Mesodermal cell (in vitro differentiated cells): ENCODE results near the gene MFAP3. TPM values are rescaled to one million over a fixed set of nuclear protein-coding genes. Genes with fewer than 3 reads are reported as not detected.
A peak's percentile ranks its signal among the peaks of the same experiment; 100 is the strongest.

ENCODE experiments used
- H3K27ac ChIP-seq: 2 replicates; pipeline ENCODE4 v1.7.0; 2013; ENCODE audit warnings: mild to moderate bottlenecking, low read depth, low read length, moderate library complexity; ENCODE audit not compliant: severe bottlenecking
- H3K36me3 ChIP-seq: 2 replicates; pipeline ENCODE4 v1.7.1; 2013; ENCODE audit warnings: mild to moderate bottlenecking, low read length, moderate library complexity; ENCODE audit not compliant: control insufficient read depth, insufficient read depth
- H3K4me1 ChIP-seq: one replicate; pipeline ENCODE4 v1.7.1; 2013; ENCODE audit warnings: mild to moderate bottlenecking, low read length; ENCODE audit not compliant: insufficient read depth, control insufficient read depth, poor library complexity, severe bottlenecking
- H3K4me3 ChIP-seq: 2 replicates; pipeline ENCODE4 v1.7.0; 2013; ENCODE audit warnings: low read length, control low read depth, mild to moderate bottlenecking; ENCODE audit not compliant: insufficient read depth, poor library complexity, severe bottlenecking; ENCODE audit errors: extremely low read depth
- H3K9me3 ChIP-seq: 2 replicates; pipeline ENCODE4 v1.7.1; 2013; ENCODE audit warnings: mild to moderate bottlenecking, low read length, moderate library complexity; ENCODE audit not compliant: control insufficient read depth
- WGBS, 2 experiments: methylation state at CpG; one replicate each; pipeline ENCODE4 v1.1.5; 2013; ENCODE audit warnings: missing lambda C conversion rate in 2 of 2; ENCODE audit not compliant: insufficient coverage in 2 of 2; 5-methylcytosine and 5-hydroxymethylcytosine counted together
- polyA plus RNA-seq, 2 experiments: library from polyadenylated mRNA; stranded (reverse); fragments of 50-300 nt; gene quantifications; one replicate each; pipeline ENCODE4 v1.2.3, GENCODE V29; 2013

MFAP3 gene
- 35.8 TPM for polyA plus RNA-seq (2013, experiment 1 of 2)
- polyA plus RNA-seq (2013, experiment 2 of 2): 34.0 TPM

GRCh38 chr5:154038707-154039457, at the start of gene MFAP3, which contains the start of gene FAM114A2:
Gene MFAP3 (plus strand): TSS chr5:154038967. CDS start chr5:154049723, 10,756 bp downstream.
Gene FAM114A2 (minus strand): TSS chr5:154038910. CDS start chr5:154034953, 3,957 bp downstream.
- WGBS, 2 experiments: 0 to 1% methylated on average over 41 to 47 of the region's 51 CpGs
- Histone ChIP-seq H3K4me1 (no peaks in the 10 kb centered on the region), H3K9me3 (no peaks in the 10 kb centered on the region), H3K36me3 (peaks cover 16% of the 10 kb centered on the region), H3K27ac (peak within 1 kb of the TSS; percentile 73), H3K4me3 (peak within 1 kb of the TSS; percentile 86)

GRCh38 chr5:153991168-153991567, 47.6 kb upstream of the MFAP3 start:
- no peaks in the 10 kb centered on the region for H3K9me3 ChIP-seq
- no peaks in the 10 kb centered on the region for H3K4me1 ChIP-seq
- H3K4me3 ChIP-seq: no peak overlapping the region
- no peaks in the 10 kb centered on the region for H3K36me3 ChIP-seq
- H3K27ac ChIP-seq: no peak overlapping the region

- Histone ChIP-seq H3K4me3 (no peak overlapping the region), H3K4me1 (peaks cover 4% of the 10 kb centered on the region), H3K36me3 (peaks cover 18% of the 10 kb centered on the region), H3K27ac (no peak overlapping the region), H3K9me3 (no peaks in the 10 kb centered on the region)
- 100% methylated on average over 1 of the region's 1 CpG; no CpG with 5 or more reads in 1 of the 2 experiments for WGBS, 2 experiments
Measured at GRCh38 chr5:153998010-153998409, 40.8 kb upstream of the MFAP3 start.

GRCh38 chr5:153998768-153999167, 40.0 kb upstream of the MFAP3 start:
- Histone ChIP-seq H3K4me3 (no peak overlapping the region), H3K4me1 (peaks cover 4% of the 10 kb centered on the region), H3K27ac (no peak overlapping the region), H3K36me3 (peaks cover 18% of the 10 kb centered on the region), H3K9me3 (no peaks in the 10 kb centered on the region)
- no CpG with 5 or more reads among the region's 1 CpG for WGBS, 2 experiments

GRCh38 chr5:153999995-154000394, 38.8 kb upstream of the MFAP3 start:
- H3K4me3 ChIP-seq: no peak overlapping the region
- peaks cover 18% of the 10 kb centered on the region for H3K36me3 ChIP-seq
- no peaks in the 10 kb centered on the region for H3K9me3 ChIP-seq
- H3K4me1 ChIP-seq: peaks cover 4% of the 10 kb centered on the region
- WGBS, 2 experiments: 94% methylated on average over 2 of the region's 3 CpGs; no CpG with 5 or more reads in 1 of the 2 experiments
- H3K27ac ChIP-seq: no peak overlapping the region

GRCh38 chr5:154000703-154001102, 38.1 kb upstream of the MFAP3 start:
- H3K36me3 ChIP-seq: peaks cover 18% of the 10 kb centered on the region
- no peak overlapping the region for H3K27ac ChIP-seq
- H3K4me3 ChIP-seq: no peak overlapping the region
- no peaks in the 10 kb centered on the region for H3K9me3 ChIP-seq
- peaks cover 4% of the 10 kb centered on the region for H3K4me1 ChIP-seq

DNA sequence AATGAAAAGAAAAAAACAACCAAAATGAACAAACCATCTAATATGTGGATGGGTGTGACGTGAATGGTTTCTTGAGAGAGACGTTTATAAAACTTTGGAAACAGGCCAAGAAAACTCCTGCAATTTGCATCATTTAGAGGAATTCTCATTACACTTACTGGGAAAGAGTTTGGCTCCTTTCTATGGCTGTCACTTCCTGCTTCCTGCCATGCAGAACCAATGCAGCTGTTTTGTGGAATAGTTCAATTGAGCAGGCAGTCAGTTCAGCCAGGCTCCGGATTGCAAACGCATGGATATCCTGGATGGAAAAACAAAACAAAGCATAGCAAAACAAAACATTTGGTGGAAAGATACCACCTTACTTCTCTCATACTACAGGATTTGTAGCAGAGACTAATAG, 36.7 kb upstream of the MFAP3 start:
- H3K36me3 ChIP-seq: peaks cover 18% of the 10 kb centered on the region
- no peak overlapping the region for H3K27ac ChIP-seq
- peaks cover 4% of the 10 kb centered on the region for H3K4me1 ChIP-seq
- no peaks in the 10 kb centered on the region for H3K9me3 ChIP-seq
- WGBS, 2 experiments: 90% methylated on average over 2 of the region's 4 CpGs; no CpG with 5 or more reads in 1 of the 2 experiments
- H3K4me3 ChIP-seq: no peak overlapping the region

GRCh38 chr5:154002511-154003020, 36.2 kb upstream of the MFAP3 start:
- Histone ChIP-seq H3K4me3 (no peak overlapping the region), H3K27ac (no peak overlapping the region), H3K9me3 (no peaks in the 10 kb centered on the region), H3K4me1 (peaks cover 4% of the 10 kb centered on the region), H3K36me3 (peaks cover 14% of the 10 kb centered on the region)
- 80 to 97% methylated on average over 3 to 5 of the region's 7 CpGs for WGBS, 2 experiments

DNA sequence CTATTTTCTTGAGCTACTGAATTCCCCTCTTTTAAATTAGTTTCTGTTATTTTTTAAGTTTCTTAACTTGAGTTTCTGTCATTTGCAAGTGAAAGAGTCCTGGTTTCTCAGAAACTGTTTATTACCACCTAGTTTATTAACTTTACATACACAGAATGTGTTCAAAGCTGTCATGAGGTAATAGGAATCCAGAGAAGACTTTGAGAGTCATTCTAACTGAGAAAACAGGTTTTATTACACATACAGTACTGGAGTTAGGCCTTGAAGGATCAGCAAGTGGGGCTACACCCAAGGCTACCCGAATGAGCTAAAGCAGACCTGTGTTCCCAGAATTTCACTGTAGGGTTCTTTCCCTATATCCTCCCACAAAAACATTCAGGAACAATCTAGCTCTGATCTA, 33.1 kb upstream of the MFAP3 start:
- Histone ChIP-seq H3K4me1 (peaks cover 4% of the 10 kb centered on the region), H3K9me3 (no peaks in the 10 kb centered on the region), H3K27ac (no peak overlapping the region), H3K4me3 (no peak overlapping the region), H3K36me3 (peaks cover 6% of the 10 kb centered on the region)
- 100% methylated on average over 1 of the region's 1 CpG for WGBS, 2 experiments

- Histone ChIP-seq H3K4me3 (no peak overlapping the region), H3K4me1 (peaks cover 6% of the 10 kb centered on the region), H3K36me3 (peaks cover 6% of the 10 kb centered on the region), H3K9me3 (no peaks in the 10 kb centered on the region), H3K27ac (no peak overlapping the region)
- WGBS, 2 experiments: 71 to 78% methylated on average over 3 of the region's 3 CpGs
Measured at GRCh38 chr5:154010660-154011059, 28.1 kb upstream of the MFAP3 start.

DNA sequence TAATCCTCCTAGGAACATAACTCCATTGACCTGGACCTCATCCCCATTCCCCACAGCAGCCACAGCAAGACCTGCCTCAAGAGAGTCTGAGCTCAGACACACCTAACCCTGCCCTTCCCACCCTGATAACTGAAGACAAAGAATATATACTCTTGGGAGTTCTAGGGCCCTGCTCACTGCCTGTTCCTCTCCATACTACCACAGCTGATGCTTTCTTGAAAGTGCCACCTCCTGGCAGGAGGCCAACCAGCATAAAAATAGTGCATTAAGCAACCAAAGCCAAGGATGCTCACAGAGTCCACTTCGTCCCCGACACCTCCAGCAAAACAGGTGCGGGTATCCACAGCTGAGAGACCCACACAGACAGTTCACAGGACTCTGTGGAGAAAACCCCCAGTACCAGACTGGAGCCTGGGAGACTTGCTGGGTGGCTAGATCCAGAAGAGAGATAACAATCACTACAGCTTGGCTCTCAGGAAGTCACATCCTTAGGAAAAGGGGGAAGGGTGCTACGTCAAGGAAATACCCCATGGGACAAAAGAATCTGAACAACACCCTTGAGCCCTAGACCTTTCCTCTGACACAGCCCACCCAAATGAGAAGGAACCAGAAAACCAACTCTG, 23.6 kb upstream of the MFAP3 start:
- Histone ChIP-seq H3K9me3 (no peaks in the 10 kb centered on the region), H3K27ac (no peak overlapping the region), H3K4me3 (no peak overlapping the region), H3K4me1 (peaks cover 7% of the 10 kb centered on the region), H3K36me3 (peaks cover 10% of the 10 kb centered on the region)
- 88 to 95% methylated on average over 3 of the region's 4 CpGs for WGBS, 2 experiments
